ENCODE results near the gene ATG9B.
"Not testable (repeated sequence)": the region's sequence is repeated elsewhere in the genome, so short reads cannot be mapped to it uniquely, and the experiment has no call there.

ATG9B gene

DNA sequence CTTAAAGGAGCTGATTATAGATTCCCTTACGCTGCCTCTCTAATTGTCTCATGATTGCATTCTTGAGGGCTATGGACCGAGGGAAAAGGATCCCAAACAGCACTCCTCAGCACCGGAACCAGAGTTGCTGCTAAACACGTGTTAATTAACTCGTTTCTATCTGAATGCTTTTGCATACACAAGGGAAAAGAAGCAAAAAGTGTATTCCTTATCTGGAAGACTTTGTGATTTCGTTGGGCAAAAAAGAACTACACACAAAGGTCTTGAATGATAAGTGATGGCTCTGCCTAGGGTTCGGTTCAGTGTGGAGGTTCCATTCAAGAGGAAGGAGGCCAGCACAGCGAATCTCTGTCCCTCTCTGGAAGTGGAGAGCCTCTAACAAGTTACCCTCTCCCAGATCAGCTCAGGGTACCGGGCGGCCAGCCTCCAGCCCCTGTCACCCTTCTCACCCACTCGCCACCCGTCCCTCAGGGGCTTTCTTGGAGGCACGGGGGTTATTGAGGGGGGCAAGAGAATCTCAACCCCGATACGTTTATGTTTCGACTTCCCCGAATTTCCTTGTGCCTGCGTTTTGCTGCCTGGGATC is 34.6 kb upstream of the ATG9B start:
- peak; percentile 47 for DNase-seq (ENCODE audit: low spot score)

DNA sequence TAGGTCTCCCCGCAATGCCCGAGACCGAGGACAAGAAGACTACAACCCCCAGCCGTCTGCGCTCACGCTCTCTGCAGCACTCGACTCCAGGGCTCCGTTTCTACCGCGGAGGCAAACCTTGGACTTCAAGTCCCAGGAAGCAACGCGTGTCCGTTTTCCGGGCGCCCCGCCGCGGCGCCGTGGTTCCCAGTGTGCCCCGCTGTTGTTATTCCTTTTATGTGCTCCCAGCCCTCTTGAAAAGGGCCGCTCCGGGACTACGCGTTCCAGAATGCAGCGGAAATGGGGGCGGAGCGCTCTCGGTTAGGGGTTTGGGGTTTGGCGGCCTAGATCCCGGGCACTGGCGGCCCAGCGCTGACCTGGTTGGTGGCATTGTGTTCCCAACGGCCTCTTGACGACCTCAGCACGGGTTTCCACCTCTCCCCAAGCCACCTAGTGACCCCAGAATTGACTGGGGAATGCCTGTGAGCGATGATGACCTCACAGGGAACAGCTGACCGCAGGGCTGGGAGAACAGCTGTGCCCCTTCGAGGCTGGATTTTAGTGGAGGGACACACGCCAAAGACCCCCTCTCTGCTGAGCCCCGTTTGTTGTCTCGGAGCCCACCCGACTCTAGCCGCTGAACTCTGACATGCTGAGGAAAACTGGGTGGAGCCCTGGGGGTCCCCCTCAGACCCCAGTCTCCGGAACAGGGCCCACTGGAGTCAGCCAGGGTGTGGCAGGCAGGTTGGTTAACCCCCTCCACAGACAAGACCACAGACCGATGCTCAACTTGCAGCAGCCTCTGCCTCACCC is 33.9 kb upstream of the ATG9B start:
- peak; percentile 100 for DNase-seq (ENCODE audit: low spot score)

DNA sequence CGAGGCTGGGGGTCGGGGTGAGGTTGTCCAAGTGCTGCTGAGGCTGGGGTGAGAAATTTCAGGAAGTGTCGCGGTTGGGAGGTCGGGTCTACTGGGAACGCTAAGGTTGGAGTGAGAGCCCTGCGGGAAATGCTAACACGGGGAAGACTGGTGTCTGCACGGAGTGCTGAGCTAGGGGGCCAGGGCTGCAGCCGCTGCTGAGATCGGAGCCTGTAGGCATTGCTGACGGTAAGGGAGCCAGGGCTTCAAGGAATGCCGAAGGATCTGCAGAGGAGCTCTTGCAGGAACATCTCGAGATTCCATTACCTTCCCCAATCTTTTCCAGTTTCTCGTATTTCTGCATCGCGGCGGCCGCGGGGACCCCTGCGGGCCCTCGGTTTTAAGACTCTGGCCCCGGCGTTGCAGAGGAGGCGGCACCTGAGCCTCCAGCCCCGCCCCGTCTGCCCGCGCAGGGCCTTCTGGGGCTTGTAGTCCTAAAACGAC is 33.3 kb upstream of the ATG9B start, which contains the start of gene CDK5:
Gene CDK5, minus strand, starts transcription at position 392 of the 483 bp plus-strand sequence. Its CDS starts 49 bp downstream, at position 343.
- no peak for DNase-seq (ENCODE audit: low spot score)

DNA sequence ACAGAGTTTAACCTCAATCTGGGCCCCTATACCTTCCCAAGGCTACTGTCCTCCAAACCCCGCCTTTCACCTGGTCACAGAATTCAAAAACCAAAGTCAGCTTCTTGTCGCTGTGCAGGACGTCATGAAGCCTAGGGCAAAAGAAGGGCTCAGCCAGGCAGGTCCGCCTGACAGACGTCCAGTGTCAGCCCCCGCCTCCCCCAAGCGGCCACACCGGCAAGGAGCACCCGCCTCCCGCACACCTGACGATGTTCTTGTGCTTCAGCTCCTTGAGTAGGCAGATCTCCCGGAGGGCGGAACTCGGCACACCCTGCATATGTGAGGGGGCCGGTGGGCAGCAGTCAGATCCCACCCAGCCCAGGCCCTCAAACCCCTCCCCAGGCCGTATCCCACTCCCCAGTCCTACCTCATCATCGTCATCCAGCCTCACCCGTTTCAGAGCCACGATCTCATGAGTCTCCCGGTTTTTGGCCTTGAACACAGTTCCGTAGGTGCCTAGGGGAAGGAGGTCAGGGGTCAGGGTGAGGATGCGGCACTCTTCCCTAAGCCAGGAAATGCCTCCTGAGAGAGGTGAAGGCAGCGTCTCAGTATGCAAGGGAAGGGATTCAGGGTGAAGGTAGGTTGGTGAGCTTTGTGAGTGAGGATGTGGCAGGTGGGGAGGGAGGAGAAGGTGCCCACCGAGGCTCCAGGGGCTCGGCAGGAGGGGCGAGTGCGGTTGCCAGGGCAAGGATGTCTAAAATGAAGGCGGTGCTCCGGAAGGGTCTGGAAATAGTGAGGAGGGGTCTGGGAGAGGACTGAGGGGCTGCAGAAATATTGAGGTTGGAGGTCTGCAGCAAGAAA is 32.6 kb upstream of the ATG9B start:
- DNase-seq (ENCODE audit: low spot score), result peak; percentile 26

DNA sequence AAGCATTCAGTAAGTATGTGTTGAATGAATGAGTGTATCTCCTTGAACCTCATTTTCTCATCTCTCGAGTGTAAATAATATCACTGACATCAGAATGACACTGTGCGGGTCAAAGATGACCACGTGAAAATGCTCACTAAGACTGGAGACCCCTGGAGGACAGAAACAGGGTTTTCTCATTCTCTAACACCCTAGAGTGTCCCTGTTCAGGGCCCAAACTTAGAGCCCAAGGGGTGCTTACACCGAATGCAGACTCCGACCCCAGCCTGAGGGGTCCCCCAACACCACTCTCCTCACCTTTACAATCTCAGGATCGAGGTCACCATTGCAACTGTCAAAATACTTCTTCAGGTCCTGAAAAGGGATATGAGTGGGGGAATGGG is 32.0 kb upstream of the ATG9B start:
- no peak for DNase-seq (ENCODE audit: low spot score)

DNA sequence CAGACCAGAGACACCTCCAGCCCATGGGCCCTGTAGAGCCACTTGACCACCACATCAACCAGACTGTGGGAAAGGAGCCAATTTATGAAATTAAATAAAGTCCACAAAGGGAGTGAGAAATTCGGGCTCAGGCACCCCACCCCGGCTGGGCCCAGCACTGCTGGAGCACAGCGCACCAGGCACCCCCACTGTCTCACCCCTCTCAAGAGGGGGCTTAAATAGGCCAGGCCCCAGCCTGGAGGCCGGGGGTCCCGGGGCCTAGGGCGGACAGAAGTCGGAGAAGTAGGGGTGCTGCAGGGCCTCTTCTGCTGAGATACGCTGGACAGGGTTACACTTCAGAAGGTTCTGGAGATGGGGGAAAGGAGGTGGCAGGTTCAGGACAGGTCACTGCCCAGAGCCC is 29.5 kb upstream of the ATG9B start:
- DNase-seq (ENCODE audit: low spot score), result no peak

DNA sequence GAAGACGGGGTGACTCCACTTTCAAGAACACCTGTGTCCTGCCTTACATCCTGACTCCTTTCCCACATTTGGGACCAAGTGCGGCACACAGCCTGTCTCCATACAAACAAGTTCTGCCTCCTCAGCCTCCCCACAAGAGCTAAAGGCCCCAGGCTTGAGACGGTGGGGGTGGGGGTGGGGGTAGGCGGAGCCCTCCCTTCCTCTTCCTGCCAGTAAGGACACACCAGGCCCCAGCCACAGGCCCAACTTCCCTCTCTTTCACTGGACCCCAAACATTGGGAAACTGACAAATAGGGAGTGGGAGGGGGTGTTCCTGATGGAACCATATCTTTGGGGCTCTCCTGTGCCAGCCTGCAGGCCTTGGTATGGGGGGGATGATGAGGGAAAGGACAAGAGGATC is 28.8 kb upstream of the ATG9B start:
- DNase-seq (ENCODE audit: low spot score), result no peak

DNA sequence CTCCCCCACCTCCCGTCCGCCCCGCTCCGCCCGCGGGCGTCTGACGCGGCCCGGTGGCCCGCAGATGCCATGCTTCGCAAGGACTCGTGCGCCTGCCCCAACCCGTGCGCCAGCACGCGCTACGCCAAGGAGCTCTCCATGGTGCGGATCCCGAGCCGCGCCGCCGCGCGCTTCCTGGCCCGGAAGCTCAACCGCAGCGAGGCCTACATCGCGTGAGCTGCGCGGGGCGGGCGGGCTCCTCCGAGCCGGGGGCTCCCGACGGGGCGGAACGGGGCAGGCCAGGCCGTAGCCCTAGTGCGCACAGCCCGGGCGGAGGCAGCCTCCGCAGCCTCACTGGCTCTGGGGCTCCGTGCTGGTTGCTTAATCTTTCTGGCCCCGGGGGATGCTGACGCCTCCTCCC is 26.8 kb upstream of the ATG9B start:
- peak; percentile 64 for DNase-seq (ENCODE audit: low spot score)

DNA sequence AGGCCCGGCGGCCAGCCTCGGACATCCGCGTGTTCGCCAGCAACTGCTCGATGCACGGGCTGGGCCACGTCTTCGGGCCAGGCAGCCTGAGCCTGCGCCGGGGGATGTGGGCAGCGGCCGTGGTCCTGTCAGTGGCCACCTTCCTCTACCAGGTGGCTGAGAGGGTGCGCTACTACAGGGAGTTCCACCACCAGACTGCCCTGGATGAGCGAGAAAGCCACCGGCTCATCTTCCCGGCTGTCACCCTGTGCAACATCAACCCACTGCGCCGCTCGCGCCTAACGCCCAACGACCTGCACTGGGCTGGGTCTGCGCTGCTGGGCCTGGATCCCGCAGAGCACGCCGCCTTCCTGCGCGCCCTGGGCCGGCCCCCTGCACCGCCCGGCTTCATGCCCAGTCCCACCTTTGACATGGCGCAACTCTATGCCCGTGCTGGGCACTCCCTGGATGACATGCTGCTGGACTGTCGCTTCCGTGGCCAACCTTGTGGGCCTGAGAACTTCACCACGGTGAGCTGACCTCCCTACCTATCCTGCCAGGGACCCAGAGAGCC is 24.7 kb upstream of the ATG9B start:
- DNase-seq (ENCODE audit: low spot score), result no peak

DNA sequence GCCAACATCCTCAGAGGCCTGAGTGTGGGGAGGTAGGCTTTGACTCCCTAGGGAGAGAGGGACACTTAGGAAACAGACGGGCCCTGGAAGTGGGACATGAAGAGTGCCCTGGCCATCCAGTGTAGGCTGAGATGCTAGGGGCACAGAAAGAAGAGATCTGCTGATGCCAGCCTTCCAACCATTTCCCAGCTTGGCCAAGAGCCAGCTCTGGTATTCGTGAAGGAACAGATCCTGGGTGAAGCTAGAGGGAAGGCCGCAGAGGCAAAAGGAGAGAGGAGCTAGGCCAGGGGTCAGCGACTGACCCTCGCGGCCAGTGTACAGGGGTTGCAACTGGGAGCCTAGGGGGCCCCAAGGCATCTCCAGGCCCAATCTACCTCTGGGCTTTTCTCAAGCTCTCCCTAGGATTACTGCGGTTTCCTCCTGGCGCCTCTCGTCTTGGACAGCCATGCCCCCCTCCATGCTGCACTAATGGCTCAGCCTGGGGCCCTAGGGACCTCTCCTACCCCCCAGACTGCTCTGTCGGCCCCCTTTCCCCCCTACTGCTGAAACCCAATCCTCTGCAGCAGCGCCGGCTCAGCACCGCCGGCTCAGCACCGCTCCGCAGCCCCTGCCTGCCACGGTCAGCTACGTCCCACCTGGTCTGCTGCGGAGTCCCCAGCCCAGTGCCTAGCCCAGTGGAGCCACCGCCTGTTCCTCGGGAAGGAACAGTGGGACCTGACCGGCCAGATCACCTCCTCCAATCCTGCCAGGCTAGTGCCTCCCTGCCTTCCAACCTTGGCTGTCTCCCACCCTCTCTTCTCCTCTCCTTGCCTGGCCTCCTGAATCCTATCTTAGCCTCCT is 23.9 kb upstream of the ATG9B start, which contains the start of gene ASIC3:
Gene ASIC3, plus strand, starts transcription at position 556 of the 840 bp plus-strand sequence. CDS start 355 bp downstream, outside the sequence.
- no peak for DNase-seq (ENCODE audit: low spot score)

DNA sequence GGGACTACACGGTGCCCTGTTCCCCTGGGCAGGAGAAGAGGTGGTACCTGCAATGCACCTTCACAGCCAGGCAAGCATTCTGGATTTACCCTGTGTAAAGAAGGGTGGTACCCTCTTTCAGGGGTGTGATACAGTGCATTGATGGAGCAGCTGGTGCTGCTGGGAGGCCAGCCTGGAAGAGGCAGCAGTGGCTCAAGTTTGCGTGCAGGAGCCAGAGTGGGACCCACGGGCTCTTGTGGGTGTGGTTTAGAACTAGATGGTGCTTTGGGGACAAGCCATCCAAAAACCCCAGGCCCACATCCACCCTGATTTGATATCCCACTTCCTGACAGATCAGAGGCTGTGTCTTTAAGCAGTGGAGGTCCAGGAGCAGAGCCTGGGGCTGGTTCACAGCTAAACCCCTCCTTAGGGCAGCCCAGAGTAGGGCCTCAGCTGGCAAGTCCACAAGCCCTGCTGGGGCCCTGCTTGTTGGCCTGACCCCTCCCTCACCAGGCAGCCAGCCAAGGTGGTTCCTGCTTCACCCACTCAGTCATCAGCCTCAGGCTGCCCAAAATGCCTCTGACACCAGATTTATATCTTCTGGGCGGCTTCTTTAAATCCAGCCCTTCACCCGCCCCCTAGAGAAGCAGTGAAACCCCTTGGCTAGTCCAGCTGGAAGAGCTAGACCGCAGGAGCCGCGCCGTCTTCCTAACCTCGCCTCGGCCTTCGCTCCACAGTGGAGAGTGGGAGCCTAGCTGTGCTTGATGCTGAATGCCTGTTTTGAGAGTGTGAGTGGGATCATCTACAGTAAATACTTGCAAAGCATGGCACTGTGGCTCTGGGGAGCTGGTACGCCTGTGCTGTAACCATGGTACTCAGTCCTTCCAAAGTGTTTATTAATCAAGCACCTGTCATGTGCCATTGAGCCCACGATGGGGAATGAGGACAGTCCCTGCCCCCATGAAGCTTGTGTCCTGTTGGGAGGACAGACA is 22.6 kb upstream of the ATG9B start:
- DNase-seq (ENCODE audit: low spot score), result no peak

DNA sequence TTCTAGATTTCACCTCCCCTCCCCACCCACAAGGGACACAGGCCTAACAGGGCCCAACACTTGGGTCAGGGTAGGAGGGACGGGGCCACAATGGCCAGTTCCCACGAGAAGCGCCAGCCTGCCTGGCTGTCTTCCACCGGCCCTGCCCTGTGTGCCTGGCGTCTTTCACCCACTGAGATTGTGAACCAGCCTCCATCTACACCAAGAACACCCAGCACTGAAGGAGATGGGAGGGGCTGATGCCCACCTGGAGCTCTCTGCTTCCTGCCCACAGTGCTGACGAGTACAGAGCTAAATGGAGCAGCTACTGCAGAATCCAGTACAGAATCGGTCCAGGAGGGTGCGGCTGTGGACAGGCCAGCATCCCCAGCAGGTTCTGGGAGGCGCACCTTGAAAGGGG is 21.7 kb upstream of the ATG9B start:
- no peak for DNase-seq (ENCODE audit: low spot score)

DNA sequence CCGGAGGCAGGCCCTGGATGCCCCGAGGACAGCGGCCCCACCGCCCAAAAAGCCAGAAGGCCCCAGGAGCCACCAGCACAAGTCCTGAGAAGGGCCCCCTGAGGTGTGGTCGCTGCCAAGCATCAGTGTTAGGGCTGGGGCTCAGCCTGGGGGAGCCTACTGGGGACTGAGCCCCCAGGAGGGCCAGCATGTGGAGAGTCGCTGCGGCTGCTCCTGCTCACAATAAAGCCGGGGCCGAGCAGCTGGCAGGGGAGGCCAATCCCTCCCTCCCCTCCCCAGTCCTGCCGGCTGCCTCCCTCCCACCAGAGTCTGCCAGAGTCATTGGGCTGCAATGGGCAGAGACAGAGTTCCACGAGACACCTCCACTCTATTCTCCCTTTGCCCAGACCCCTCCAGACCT is 21.0 kb upstream of the ATG9B start:
- DNase-seq (ENCODE audit: low spot score), result no peak

DNA sequence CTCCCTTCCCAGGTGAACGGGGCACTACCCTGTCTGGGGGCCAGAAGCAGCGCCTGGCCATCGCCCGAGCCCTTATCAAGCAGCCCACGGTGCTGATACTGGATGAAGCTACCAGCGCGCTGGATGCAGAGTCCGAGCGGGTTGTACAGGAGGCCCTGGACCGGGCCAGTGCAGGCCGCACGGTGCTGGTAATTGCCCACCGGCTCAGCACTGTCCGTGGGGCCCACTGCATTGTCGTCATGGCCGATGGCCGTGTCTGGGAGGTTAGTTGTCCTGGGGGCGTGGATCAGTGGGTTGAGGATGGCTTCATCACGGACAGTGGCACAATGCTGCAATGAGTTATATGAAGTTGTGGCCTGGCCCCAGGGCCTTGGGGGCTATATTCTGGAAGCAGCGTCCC is 19.7 kb upstream of the ATG9B start:
- DNase-seq (ENCODE audit: low spot score), result no peak

DNA sequence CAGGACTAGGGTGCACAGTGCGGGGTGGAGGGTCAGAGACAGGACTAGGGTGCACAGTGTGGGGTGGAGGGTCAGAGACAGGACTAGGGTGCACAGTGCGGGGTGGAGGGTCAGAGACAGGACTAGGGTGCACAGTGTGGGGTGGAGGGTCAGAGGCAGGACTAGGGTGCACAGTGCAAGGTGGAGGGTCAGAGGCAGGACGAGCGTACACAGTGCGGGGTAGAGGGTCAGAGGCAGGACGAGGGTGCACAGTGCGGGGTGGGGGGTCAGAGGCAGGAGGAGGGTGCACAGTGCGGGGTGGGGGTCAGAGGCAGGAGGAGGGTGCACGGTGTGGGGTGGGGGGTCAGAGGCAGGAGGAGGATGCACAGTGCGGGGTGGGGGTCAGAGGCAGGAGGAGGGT is 19.2 kb upstream of the ATG9B start:
- not testable (repeated sequence) for DNase-seq (ENCODE audit: low spot score)

DNA sequence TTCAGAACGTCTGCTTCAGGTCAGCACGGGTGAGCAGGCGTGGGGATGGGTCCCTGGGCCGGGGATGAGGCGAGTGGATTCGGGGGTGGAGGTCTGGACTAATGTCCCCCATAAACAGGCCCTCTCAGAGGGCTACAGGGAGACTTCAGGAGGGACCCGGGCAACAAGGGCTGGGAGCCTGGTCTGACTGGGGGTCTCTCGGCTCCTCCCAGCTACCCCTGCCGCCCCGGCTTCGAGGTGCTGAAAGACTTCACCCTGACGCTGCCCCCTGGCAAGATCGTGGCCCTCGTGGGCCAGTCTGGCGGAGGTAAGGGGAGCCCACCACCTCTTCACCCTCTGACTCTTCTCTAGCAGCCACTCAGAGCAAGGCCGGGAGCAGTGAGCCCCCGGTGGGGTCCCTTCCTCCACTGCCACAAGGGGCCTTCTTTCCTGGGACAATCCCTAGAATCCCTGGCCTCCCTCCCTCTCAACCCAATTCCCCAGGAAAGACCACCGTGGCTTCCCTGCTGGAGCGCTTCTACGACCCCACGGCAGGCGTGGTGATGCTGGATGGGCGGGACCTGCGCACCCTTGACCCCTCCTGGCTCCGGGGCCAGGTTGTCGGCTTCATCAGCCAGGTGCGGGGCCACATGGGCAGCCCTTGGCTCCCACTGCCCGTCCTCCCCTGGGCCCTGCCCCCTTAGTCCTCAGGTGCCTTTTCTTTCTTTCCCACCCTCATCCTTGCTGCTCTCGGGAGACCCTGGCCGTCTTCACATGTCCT is 16.5 kb upstream of the ATG9B start:
- no peak for DNase-seq (ENCODE audit: low spot score)

DNA sequence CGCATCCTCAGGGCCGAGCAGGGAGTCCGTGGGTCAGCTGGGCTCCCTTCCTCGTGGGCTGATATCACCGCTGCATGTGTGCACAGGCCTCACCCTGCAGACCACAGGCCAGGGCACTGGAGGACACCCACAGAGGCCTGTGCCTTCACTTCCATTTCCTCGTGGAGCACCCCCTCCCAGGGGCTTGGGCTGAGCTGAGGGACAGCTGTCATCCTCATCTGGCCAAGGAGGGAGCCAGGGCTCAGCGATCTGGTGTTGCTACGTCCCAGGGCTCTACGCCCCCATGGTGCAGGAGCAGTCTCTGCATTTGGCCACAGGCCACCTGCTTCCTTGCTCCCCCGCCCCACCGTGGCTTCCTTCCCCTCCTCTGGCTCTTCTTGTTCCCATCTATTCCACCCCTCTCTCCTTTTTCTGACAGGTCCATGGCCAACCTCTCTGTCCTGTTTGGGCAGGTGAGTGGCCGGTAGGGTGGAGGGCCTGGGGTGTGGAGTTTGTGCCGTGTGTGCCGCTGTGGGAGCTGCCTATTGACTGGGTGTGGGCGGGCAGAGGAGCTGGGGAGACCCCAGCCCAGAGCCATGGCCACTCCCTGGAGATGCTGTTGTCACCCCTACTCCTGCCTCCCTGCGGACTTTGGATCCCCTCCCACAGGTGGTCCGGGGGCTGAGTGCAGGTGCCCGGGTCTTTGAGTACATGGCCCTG is 15.7 kb upstream of the ATG9B start:
- no peak for DNase-seq (ENCODE audit: low spot score)

DNA sequence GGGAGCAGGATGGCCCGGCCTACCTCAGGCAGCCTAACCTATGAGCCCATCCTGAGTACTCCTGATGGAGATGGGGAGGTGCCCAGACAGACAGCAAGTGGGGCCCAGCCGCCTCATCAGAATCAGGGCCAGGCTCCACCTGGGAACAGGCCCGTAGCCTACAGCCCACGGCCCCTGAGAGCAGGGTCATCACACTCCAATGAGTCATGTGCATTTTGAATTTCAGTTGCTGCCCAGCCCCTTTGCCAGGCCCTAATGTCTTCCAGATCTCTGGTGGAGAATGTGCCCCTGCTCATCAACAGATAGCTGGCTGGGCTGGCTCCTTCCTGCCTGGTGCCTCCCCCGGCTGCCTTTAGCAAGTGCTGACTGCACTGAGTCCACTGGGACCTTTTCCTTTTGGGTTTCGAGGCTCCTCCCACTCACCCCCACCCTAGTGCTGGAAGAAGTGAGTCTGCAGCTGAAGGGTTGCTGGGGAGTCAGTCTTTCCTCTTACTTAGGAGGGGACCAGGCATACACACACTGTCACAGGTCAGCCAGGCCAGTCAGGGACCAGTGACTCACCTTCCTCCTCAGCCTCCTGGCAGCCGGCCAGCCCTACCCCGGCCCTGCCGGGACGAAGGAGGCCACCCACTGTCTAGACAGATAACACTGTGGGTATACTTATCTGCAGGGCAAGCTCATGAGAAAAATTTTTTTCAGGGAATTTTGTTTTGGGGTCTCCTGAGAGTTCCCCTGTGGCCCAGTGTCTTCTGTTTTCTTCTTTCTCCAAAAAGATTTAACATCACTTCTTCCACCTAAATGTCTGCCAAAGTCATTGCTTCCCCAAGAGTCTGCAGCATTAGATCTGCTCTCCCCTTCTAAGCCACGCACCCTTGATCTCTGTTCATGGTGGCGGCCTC is 14.9 kb upstream of the ATG9B start:
- DNase-seq (ENCODE audit: low spot score), result peak; percentile 98

Measured in kidney tubule cell (primary cell).